Hepatocyte (in vitro differentiated cells): ENCODE measurements around the gene ZNF562. TPM values are rescaled to one million over a fixed set of nuclear protein-coding genes. Genes with fewer than 3 reads are reported as not detected.

ENCODE experiments used
- DNase-seq: peaks from one replicate; pipeline ENCODE4 v3.0.0-alpha.2; 2016; ENCODE audit warnings: low spot score
- H2AFZ ChIP-seq: fragments of 200-600 bp; sonication (generic); 2 replicates; pipeline ENCODE4 v1.6.0; 2016; ENCODE audit warnings: antibody characterized with exemption, mild to moderate bottlenecking
- H3K27ac ChIP-seq: fragments of 200-600 bp; sonication (generic); 2 replicates; pipeline ENCODE4 v1.5.1; 2016; ENCODE audit warnings: mild to moderate bottlenecking
- H3K27me3 ChIP-seq: fragments of 200-600 bp; sonication (generic); 2 replicates; pipeline ENCODE4 v1.6.1; 2016
- H3K36me3 ChIP-seq: fragments of 200-600 bp; sonication (generic); replicated peaks from 2 replicates; pipeline ENCODE4 v1.5.1; 2016; ENCODE audit warnings: low read depth; ENCODE audit not compliant: insufficient read depth
- H3K4me1 ChIP-seq: fragments of 200-600 bp; sonication (generic); 2 replicates; pipeline ENCODE4 v1.5.1; 2016; ENCODE audit warnings: mild to moderate bottlenecking, moderate library complexity; ENCODE audit not compliant: insufficient read depth
- H3K4me2 ChIP-seq: fragments of 200-600 bp; sonication (generic); 2 replicates; pipeline ENCODE4 v1.6.0; 2016
- H3K4me3 ChIP-seq: fragments of 200-600 bp; sonication (generic); 2 replicates; pipeline ENCODE4 v1.5.1; 2016; ENCODE audit warnings: mild to moderate bottlenecking
- H3K79me2 ChIP-seq: fragments of 200-600 bp; sonication (generic); 2 replicates; pipeline ENCODE4 v1.6.0; 2017; ENCODE audit warnings: mild to moderate bottlenecking
- H3K9me2 ChIP-seq: fragments of 200-600 bp; sonication (generic); replicated peaks from 2 replicates; pipeline ENCODE4 v1.6.0; 2017; ENCODE audit warnings: mild to moderate bottlenecking; ENCODE audit not compliant: insufficient read depth
- H3K9me3 ChIP-seq: fragments of 200-600 bp; sonication (generic); 2 replicates; pipeline ENCODE4 v1.5.1; 2016; ENCODE audit warnings: low read depth, mild to moderate bottlenecking
- H4K20me1 ChIP-seq: fragments of 200-600 bp; sonication (generic); 2 replicates; pipeline ENCODE4 v1.6.0; 2016; ENCODE audit warnings: mild to moderate bottlenecking; ENCODE audit not compliant: insufficient read depth, poor library complexity, severe bottlenecking
- CTCF ChIP-seq: fragments of 200-600 bp; sonication (generic); IDR thresholded peaks from 2 replicates; pipeline ENCODE4 v1.5.1; 2016; ENCODE audit warnings: antibody characterized with exemption, mild to moderate bottlenecking; ENCODE audit not compliant: poor library complexity
- EZH2 ChIP-seq: fragments of 200-600 bp; sonication (generic); IDR thresholded peaks from 2 replicates; pipeline ENCODE4 v1.6.1; 2016; ENCODE audit warnings: antibody characterized with exemption, mild to moderate bottlenecking, borderline replicate concordance
- EZH2phosphoT487 ChIP-seq: fragments of 200-600 bp; sonication (generic); IDR thresholded peaks from one replicate; pipeline ENCODE4 v1.6.1; 2018; ENCODE audit warnings: antibody characterized with exemption, mild to moderate bottlenecking, low read depth, moderate library complexity; ENCODE audit not compliant: unreplicated experiment, severe bottlenecking
- WGBS: methylation state at CpG from one replicate; pipeline ENCODE4 v1.1.6; 2016; ENCODE audit warnings: low lambda C conversion rate; ENCODE audit errors: missing lambda C conversion rate; 5-methylcytosine and 5-hydroxymethylcytosine counted together
- polyA plus RNA-seq: library from polyadenylated mRNA; unstranded; fragments of >200 nt; fragmentation: Nextera tagmentation; extraction: Ambion mirVana; gene quantifications from 2 replicates; pipeline ENCODE4 v1.2.1, GENCODE V29; 2016
- total RNA-seq: library from RNA; depleted of rRNA; stranded (reverse); fragments of >200 nt; gene quantifications from 2 replicates; pipeline ENCODE4 v1.2.3, GENCODE V29; 2014

ZNF562 gene
- total and polyA plus RNA-seq, 2 experiments from 2014 or later = 0.87 to 0.94 TPM

- H3K9me3 ChIP-seq = peaks cover 16% of the 10 kb centered on the region
- DNase-seq = no peak
- no peaks in the 10 kb centered on the region for H3K9me2 ChIP-seq
- no peaks in the 10 kb centered on the region for H3K4me1 ChIP-seq
- 98% methylated on average over 5 of the region's 5 CpGs for WGBS
- no peaks in the 10 kb centered on the region for H3K27me3 ChIP-seq
- H3K79me2 ChIP-seq = no peaks in the 10 kb centered on the region
- no peak for TF ChIP-seq EZH2phosphoT487
- TF ChIP-seq CTCF = no peak
- TF ChIP-seq EZH2 = no peak
- H3K4me3 ChIP-seq = no peak overlapping the region
- no peak overlapping the region for H3K4me2 ChIP-seq
- H3K36me3 ChIP-seq = peaks cover 2% of the 10 kb centered on the region
- no peak overlapping the region for H2AFZ ChIP-seq
- no peaks in the 10 kb centered on the region for H4K20me1 ChIP-seq
- H3K27ac ChIP-seq = no peak overlapping the region
Observed at GRCh38 chr19:9650345-9650744, 24.6 kb downstream of the ZNF562 start.

- H4K20me1 ChIP-seq = no peaks in the 10 kb centered on the region
- no peak for TF ChIP-seq CTCF
- TF ChIP-seq EZH2 = no peak
- TF ChIP-seq EZH2phosphoT487 = no peak
- no peak overlapping the region for H3K4me3 ChIP-seq
- no peak overlapping the region for H2AFZ ChIP-seq
- H3K9me2 ChIP-seq = no peaks in the 10 kb centered on the region
- DNase-seq = no peak
- no peaks in the 10 kb centered on the region for H3K4me1 ChIP-seq
- no peak overlapping the region for H3K4me2 ChIP-seq
- H3K27me3 ChIP-seq = no peaks in the 10 kb centered on the region
- H3K36me3 ChIP-seq = no peaks in the 10 kb centered on the region
- H3K9me3 ChIP-seq = no peaks in the 10 kb centered on the region
- no peak overlapping the region for H3K27ac ChIP-seq
- no peaks in the 10 kb centered on the region for H3K79me2 ChIP-seq
- WGBS = 100% methylated on average over 1 of the region's 1 CpG
Observed at GRCh38 chr19:9645472-9645871, 29.4 kb downstream of the ZNF562 start.

GRCh38 chr19:9644472-9644871, 30.4 kb downstream of the ZNF562 start:
- Histone ChIP-seq H3K9me2 (no peaks in the 10 kb centered on the region), H3K9me3 (no peaks in the 10 kb centered on the region), H4K20me1 (no peaks in the 10 kb centered on the region), H3K36me3 (no peaks in the 10 kb centered on the region), H3K27me3 (no peaks in the 10 kb centered on the region), H3K27ac (no peak overlapping the region), H3K4me2 (no peak overlapping the region), H3K4me1 (no peaks in the 10 kb centered on the region), H3K4me3 (no peak overlapping the region), H3K79me2 (no peaks in the 10 kb centered on the region), H2AFZ (no peak overlapping the region)
- TF ChIP-seq EZH2phosphoT487 (no peak), CTCF (no peak), EZH2 (no peak)
- 92% methylated on average over 4 of the region's 4 CpGs for WGBS
- DNase-seq = no peak

- Histone ChIP-seq H3K27me3 (no peaks in the 10 kb centered on the region), H3K9me2 (no peaks in the 10 kb centered on the region), H3K36me3 (no peaks in the 10 kb centered on the region), H3K4me1 (no peaks in the 10 kb centered on the region), H3K79me2 (no peaks in the 10 kb centered on the region), H3K9me3 (no peaks in the 10 kb centered on the region), H3K4me3 (no peak overlapping the region), H4K20me1 (no peaks in the 10 kb centered on the region), H3K4me2 (no peak overlapping the region), H2AFZ (no peak overlapping the region), H3K27ac (no peak overlapping the region)
- WGBS = 96% methylated on average over 6 of the region's 6 CpGs
- no peak for TF ChIP-seq EZH2
- no peak for TF ChIP-seq EZH2phosphoT487
- TF ChIP-seq CTCF = no peak
- no peak for DNase-seq
Observed at GRCh38 chr19:9641810-9642209, 33.1 kb downstream of the ZNF562 start.
